GM21528 (cell line): ENCODE data around the gene NUB1.

Experiments
- ATAC-seq: cut with Tn5 transposase; IDR thresholded peaks from one replicate; pipeline ENCODE4 v1.9.1; 2021; ENCODE audit warnings: mild to moderate bottlenecking, moderate library complexity; ENCODE audit not compliant: unreplicated experiment, low FRiP score

NUB1 gene

DNA sequence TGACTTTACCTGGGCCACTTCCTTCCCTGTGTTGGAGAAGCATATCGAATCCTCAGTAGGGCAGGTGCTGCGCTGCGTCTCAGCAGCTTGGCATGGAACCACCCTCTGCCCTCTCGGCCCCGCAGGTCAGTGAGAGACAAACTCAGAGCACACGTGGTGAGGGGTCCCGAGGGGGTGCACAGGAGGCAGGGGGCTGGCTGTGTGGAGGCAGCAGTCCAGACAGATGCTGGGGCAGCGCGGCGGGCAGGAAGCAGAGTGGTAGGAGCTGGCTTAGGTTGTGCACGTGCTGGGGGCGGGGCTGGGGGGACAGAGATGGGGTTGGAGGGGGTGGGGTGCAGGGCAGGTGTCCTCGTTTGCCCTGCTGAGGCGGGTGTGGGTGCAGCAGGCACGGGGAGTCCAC is 33.1 kb downstream of the NUB1 start:
- ATAC-seq = no peak

DNA sequence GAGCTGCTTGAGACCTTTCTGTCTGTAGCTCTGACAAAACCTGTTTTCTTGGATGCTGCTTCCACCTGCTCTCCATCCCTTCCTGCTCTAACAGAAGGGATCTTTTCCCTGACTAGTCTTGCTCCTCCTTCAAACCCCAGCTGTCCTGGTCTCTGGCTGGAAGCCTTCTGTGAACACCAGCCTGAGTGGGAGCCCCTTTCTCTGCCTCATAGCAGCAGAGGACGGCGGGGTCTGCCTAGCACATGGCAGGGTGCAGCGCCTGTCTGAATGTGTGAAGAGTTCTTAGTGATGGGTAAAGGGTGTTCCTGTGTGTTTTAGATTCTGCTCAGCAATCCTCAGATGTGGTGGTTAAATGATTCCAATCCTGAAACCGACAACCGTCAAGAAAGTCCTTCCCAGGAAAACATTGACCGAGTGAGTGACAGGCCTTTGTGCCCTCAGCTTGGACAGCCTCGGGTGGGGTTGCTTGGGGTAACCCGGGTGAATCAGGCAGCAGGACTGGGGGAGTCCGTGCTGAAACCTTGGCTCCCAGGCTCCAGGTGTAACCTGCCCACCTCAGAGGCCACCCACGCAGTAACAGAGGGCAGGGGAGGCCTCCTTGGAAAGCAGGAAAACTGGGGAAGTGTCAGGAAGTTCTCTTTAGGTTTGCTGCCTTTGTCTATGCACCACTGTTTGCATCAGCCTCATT is 34.1 kb downstream of the NUB1 start:
- no peak for ATAC-seq

DNA sequence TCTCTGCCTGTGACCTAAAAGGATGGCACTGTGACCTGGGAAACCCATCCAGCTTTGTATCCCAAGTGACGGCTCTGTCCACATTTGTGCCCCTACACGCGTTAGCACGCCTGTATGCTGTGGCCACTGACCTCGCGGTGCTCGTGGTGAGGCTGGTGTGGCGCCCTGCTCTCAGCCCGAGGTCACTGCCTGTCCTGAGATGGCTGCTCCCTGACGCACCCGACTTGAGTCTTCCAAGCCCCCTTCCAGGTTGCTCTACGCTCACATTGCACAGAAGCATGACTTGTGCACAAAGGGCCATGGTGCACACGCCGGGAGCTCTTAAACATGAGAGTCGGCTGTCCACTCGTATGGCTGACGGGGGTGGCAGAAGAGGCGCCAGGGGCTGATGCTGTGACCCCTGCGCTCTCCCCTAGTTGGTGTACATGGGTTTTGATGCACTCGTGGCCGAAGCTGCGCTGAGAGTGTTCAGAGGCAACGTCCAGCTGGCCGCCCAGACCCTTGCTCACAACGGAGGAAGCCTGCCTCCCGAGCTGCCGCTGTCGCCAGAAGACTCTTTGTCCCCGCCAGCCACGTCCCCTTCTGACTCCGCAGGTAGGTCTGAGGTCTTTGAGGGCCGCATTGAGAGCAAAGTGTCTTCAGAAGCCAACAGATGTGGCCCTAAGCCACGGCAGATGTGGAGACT is 34.7 kb downstream of the NUB1 start:
- no peak for ATAC-seq

DNA sequence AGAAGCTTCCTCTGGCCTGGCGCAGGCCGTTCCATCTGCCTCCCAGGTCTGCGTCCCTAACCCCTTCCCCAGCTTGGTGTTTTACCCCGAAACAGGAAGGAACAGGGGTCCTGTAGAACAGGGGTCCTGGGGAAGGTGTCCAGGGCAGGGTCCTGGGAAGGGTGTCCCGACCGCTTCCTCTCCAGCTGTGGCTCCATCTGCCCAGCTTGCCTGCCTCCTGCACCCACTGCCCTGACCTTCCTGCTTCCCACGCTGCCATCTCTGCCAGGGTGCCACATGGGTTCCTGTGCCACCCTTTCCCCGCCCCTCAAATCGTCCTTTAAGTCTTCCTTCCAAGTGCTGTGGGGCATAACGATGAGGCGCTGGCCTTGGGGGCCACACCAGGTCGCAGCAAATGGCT is 35.8 kb downstream of the NUB1 start:
- no peak for ATAC-seq

DNA sequence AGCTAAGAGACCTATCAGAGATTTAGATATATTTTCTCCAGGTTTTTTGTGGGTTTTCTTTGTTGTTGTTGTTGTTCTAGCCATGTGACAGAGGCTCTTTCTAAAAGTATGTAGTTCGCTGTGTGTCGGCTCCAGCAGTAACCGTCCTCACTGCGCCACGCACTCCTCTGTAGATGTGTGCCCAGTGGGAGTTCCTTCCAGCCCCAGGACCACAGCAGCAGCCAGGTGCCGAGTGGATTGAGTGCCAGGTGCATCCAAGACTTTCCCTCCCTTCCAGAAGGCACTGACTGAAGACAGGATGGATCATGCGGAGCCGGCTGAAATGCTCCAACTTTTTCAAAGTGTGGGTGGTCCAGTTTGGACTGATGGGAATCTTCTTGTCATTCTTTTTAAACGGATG is 36.4 kb downstream of the NUB1 start:
- no peak for ATAC-seq

DNA sequence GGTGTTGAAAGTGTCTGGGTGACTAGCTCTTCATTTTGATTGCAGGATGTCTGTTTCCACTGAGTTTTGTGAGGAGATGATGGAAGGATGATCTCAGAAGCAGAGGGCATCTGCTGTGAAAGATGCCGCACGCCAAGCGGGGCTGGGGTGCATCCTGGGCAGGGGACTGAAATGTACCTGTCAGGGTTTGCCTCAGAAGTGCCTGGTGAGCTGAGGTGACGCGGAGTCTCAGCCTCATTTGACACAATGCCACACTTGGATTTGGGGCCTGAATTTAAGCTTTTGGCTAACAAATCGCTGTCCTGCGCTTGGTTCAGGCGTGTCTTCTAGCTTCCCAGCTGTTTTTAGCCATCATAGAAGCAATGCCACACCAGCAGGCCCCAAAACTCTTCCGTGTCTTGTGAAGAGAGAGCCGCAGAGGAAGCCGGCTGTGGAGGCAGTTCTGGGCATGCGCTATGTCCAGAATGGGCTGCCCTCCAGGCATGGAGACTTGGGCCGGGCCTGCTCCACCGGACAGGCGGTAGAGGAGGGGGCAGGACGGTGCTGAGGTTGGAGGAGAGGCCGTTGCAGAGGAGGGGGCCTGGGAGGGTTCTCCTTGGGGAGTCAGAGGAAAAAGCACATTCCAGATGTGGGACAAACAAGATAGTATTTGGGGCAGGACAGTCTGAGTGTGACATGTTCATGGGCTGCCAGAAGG is 37.0 kb downstream of the NUB1 start:
- ATAC-seq = no peak

DNA sequence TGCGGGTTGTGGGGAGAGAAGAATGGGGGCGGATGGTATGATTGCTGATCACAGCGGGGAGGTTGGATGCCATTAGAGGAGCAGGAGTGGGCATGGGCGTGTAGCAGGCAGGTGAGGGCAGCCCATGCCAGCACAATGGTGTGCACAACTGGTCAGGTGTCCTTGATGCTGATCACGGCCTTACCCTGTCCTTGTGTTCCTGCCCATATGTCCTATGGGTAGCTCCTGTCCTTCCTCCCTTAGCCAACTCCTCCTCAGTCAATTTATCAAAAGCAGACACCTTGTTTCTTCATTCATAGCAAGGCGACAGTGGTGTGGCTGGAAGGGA is 37.5 kb downstream of the NUB1 start:
- no peak for ATAC-seq

DNA sequence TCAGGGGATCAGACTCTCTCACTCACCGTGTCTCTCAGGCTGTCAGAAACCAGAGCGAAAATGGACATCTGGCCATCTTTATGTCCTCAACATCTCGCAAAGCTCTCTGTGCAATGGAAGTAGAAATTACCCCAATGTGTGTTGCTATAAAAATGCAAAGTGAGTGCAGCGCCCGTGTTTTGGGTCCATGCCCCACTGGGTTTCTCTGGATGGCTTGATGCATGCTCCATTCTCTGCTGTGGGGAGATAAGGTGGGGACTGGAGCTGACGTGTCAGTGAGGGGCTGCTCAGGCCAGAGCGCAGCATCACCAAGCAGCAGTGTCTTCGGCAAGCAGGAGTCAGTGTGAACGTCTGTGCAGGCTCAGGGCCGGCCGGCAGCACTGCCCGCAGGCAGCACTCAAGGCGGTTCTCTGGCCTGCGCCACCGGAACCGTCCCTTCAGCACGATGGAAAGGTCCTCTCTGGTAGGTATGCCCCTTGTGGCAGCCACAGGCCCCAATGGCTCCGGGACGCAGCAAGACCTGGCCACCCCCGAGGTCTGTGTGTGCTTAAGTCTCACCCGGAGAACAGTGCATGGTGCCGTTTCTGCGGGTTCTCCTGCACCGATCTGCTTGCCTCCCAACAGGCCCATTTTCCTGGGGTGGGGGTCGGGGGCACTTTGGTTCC is 38.1 kb downstream of the NUB1 start:
- ATAC-seq = no peak

DNA sequence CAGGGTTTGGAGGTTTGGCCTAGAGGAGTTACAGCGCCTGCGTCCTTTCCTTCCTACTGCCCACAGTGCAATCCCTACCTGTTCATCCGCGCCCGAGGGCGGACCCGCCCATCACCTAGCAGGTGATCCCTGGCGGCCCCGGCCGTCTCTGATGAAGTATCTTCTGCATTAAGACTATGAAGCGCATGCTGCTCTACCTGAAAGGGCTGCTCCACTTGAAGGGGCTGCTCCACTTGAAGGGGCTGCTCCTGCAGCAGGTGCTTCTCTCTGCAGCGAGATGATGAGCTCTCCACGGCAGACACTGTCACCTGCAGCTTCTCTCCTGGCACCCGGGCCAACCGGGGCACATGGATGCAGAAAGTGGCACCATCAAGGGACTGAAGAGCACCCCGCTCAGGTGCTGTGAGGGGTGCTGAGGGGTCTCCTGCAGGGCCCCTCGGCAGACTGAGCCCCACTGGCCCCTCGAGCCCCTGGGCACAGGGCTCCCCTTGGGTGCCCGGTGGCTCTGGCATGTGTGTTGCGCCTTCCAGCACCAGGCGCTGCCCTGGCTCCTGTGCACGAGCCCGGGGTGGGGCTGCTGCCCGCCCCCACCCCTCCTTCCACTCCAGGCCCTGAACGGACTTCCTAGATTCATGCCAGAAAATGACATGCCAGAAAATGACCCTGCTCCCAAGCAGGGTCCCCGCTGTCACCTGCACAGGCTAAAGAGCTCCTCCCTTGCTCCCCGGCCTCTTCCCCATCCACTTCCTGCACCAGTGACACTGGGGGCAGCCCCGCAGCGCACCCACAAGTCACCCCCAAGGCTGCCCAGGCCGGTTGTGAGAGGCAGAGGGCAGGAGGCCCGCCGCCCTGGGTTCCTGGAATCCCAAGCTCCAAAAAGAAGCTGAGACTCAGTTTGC is 38.8 kb downstream of the NUB1 start:
- ATAC-seq = no peak

DNA sequence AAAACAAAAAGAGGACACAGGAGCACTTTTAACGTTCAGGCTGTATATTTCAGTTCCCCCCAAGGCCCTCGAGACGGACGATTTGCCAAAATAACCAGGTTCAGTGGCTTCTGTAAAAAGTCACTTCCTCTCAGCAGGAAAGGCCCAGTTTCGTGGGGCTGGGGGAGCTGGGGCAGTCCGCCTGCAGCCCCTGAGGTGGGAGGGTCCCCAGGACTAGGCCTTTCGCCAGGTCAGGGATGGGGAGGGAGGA is 39.4 kb downstream of the NUB1 start:
- no peak for ATAC-seq

DNA sequence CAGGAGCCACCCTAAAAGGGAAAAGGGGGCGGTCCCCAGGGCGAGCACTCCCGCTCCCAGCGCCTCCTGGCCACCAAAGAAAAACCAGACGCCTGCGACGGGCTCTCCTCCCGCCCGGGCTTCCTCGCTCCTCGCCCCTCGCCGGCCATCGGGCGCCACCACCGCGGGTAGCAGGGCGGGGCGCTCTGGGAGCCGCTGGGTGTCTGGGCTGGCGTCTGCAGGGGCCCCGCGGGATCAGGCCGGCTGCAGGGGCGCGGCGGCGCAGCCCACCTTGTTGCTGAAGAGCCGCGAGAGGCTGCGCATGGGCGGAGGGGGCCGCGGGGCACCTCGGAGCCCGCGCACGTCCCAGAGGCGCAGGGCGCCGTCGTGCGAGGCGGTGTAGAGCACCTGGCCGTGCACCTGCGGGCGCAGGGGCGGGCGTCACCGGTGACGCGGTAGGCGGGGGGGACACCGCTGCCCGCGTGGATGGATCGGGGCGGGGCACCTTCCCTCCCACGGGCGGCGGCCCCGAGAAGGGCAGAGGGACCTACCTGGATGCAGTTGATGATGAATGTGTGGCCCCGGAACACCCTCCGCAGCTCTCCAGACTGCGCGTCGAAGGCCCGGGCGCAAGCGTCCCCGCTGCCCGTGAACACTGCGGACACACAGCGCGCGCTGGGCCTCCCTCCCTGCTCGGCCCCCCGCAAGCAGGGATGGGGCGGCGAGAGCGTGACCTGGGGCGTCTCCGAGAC is 39.9 kb downstream of the NUB1 start:
- no peak for ATAC-seq

DNA sequence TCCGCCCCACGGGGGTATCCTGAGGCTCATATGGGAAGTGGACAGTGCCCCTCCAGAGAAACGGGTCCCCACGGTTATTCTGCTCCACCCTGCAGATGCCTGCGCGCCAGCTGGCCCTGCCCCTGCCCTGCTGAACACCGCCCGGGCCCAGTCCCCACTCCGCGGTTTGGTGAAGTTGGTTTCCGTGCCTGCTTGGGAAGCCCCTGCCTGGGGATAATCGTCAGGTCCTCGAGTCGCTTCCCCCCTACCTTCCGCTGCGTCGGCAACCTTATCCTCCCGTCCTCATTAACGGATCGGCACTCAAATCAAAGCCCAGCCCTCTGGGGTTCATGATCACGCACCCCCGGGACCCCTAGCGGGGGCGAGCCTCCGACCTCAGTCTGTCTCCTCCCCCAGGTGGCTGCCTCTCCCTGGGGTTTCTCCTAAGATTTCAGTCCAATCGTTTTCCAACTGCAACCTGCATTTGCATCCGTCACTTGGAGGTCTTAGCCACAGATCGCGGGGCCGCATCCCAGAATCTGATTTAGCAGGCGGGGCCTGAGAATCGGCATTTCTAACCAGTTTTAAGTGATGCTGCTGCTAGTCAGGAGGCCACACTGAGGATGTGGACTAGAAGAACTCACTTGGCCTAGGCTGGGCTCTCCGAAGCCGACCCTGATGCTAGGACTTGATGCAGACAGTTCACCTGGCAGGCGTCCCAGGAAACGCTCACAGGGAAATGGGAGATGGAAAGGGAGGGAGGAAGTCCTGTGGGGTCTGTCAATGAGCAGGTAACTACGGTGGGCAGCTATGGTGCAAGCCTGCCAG is 40.7 kb downstream of the NUB1 start:
- no peak for ATAC-seq

DNA sequence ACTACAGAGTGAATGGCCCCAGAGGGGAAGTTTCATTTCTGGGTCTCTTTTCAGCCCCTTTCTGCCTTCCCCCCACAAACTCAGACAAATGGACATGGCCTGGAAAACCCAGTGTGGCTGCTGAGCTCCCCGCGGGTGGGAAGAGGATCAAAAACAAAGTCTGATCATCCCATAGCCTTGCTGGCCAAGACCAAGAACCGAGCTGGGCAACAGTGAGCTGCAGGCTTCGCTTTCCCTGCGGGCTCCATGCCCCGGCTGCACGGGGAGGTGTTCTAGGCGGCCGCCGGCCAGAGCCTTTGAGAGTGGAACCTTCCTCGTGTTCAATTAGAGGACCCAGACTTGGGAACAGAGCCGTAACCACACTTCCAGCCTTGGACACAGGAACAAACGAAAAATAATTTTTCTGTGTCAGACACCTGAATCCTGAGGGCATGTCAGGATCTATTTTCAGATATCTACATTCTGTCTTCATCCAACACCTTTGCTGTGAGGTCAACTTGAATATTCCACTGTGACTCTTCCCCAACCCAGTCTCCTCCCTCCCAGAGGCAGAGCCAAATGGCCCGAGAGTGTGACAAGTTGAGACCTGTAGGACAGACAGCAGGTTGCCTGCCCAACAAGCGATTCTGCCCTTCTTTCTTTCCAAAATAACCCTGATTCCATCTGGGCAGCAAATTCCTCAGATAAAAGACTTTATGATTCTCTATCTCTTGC is 42.2 kb downstream of the NUB1 start:
- no peak for ATAC-seq

DNA sequence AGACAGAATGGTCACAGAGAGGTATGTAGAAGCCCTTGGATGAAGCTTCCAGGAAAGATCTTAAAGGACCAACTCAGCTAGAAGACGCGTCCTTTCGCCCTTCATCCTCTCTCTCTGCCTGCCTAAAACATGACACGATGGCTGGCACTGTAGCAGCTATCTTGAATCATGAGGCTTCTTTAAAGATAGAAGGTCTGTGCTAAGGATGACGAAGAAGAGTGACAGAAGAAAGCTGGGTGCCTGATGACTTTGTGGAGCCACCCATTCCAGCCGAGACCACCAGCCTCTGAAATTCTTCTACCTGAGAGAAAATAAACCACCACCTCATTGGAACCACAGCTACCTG is 42.7 kb downstream of the NUB1 start:
- no peak for ATAC-seq

DNA sequence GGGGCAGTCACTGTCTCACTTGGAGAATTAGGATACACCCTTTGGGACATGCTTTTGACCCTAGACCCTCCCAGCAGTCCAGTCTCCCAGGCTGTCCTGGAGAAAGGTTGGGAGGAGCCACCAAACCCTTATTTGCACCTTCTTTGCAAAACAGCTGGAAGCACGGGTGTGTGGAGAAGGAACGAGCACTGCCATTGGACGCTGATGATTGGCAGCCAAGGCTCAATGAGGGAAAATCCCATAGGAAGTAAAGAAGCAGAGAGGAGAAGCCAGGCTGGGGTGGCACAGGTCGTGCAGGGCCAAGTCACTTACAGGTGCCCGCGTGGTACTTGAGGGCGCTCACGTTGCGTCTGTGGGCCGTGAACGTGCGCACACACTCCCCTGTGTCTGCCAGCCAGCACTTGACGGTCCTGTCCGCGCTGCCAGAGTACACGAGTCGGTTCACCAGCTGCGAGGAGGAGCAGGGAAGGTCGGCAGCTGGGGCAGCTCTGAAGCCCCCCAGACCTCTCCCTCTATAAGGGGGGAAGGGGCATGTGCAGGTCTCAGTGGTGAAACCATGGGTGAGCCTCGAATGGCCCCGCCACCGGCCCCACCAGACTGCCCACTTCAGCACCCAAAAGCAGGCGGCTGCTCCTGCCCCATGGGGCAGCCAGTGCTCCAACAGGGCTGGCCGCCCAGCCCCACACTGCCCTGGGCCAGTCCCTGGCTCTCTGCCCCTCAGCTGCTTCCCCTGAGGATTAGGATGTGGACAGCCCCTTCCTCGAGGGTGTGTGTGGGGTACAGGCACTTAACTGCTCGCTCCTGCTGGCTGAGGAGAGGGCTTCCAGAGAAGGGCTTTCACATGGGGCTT is 43.4 kb downstream of the NUB1 start:
- no peak for ATAC-seq

DNA sequence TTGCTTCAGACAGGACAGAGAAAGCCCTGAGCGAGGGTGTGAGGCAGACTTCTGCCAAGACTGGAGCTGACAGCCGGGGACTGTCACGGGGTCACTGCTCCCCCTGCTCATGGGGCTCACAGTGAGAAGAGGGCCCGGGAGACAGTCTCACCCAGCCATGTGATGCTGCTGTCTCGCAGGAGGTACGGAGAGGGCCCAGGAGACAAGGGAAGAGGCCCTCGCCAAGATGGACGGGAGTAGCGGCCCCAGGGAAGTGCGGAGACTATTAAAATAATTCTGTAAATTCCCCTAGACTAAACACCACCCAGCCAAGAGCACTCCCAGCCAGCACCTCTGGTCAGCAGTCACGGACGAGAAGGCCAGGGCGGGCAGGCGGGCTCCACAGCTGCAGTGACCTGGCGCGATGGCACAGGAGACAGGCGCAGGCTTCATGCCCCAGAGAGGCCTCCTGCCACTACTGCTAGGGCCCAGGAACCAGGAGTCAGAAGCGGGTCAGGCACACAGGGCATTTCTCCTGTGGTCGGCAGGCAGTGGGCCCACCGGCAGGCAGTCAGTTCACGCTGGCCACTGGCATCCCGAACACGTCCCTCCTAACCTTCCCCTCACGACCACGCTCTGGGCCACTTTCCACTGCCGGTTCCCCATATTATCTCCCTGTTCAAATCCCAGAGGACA is 44.2 kb downstream of the NUB1 start:
- no peak for ATAC-seq
